Keratinocyte (primary cell): ENCODE results near the gene PHF12.

Experiments
- CTCF ChIP-seq, 3 experiments: IDR thresholded peaks in 1 of 3; conservative IDR thresholded peaks in 1 of 3; optimal IDR thresholded peaks in 1 of 3; 2 replicates in 2 of 3; 3 replicates in 1 of 3; pipeline versions ENCODE3 to v1.5.1; 2011; ENCODE audit warnings: low read length in 3 of 3, mild to moderate bottlenecking in 3 of 3, moderate library complexity in 2 of 3, control low read depth in 1 of 3, inconsistent platforms in 1 of 3; ENCODE audit not compliant: insufficient read depth in 2 of 3; ENCODE audit errors: extremely low read depth in 1 of 3
- EZH2 ChIP-seq: IDR thresholded peaks from one replicate; pipeline ENCODE4 v1.6.1; 2012; ENCODE audit warnings: inconsistent platforms, mild to moderate bottlenecking, low read length, moderate library complexity

DNA sequence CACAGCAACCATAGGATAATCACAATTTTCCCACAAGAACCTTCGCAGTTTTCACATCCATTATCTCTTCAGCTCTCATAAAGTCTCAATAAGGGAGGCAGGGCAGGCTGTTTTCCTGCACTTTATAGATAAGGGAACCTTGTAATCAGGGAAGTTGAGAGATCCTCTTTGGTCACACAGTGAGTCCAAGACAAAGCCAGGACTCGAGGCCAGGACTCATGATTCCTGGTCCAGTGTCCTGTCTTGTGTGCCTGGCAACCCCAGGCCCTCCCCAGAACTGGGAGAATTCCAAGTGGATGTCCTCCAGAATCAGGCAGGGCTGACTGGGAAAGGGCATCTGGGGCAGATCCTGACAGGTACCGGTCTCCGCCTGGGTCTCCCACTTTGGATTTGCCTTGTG is 23.1 kb upstream of the PHF12 start:
- TF ChIP-seq CTCF (optimal IDR thresholded peaks at IDR 0.05 in 1 of 3, IDR thresholded peaks at IDR 0.05 in 1 of 3, conservative IDR thresholded peaks at IDR 0.05 in 1 of 3; ENCODE audit: extremely low read depth in 1 of 3, insufficient read depth in 2 of 3, low read length in 3 of 3) (no peak), EZH2 (no peak)
